Right atrium auricular region (tissue), 2 donors: ENCODE measurements around the gene GGNBP2. TPM values are rescaled to one million over a fixed set of nuclear protein-coding genes. Genes with fewer than 3 reads are reported as not detected.

ENCODE experiments used
- DNase-seq: peaks from one replicate; pipeline ENCODE4 v3.0.0-alpha.2; 2019; ENCODE audit warnings: low spot score
- H3K27ac ChIP-seq, 2 donors: fragments of 200-600 bp; sonication (generic); 1 replicate in 1 of 2; 2 replicates in 1 of 2; pipeline ENCODE4 v1.5.1; 2016 to 2019
- H3K27me3 ChIP-seq, 2 donors: fragments of 200-600 bp; sonication (generic); one replicate each; pipeline versions ENCODE4 v1.5.1 to v1.6.0; 2017 to 2019
- H3K36me3 ChIP-seq: fragments of 200-600 bp; sonication (generic); one replicate; pipeline ENCODE4 v1.5.1; 2016
- H3K4me1 ChIP-seq, 2 donors: fragments of 200-600 bp; sonication (generic); one replicate each; pipeline versions ENCODE4 v1.5.1 to v1.6.0; 2017 to 2019
- H3K4me3 ChIP-seq, 2 donors: fragments of 200-600 bp; sonication (generic); 1 replicate in 1 of 2; 2 replicates in 1 of 2; pipeline ENCODE4 v1.5.1; 2017 to 2019; ENCODE audit warnings: mild to moderate bottlenecking in 1 of 2, moderate library complexity in 1 of 2
- H3K9me3 ChIP-seq, 2 donors: fragments of 200-600 bp; sonication (generic); one replicate each; pipeline ENCODE4 v1.5.1; 2019
- CTCF ChIP-seq, 2 donors: fragments of 200-600 bp; sonication (generic); IDR thresholded peaks; one replicate each; pipeline ENCODE4 v1.5.1; 2019; ENCODE audit warnings: antibody characterized with exemption in 2 of 2
- total RNA-seq, 2 donors: library from RNA; depleted of rRNA; stranded (reverse); fragments of >200 nt; gene quantifications; one replicate each; pipeline ENCODE4 v1.1.0, GENCODE V29; 2016

Gene GGNBP2
- total RNA-seq, 2 donors from 2014 or later: 26.7 to 30.1 TPM

- Histone ChIP-seq H3K9me3 (no peaks in the 10 kb centered on the region), H3K27me3 (no peaks in the 10 kb centered on the region), H3K4me1 (peaks cover 0 to 56% of the 10 kb centered on the region in 2 donors), H3K36me3 (no peaks in the 10 kb centered on the region), H3K27ac (no peak overlapping the region), H3K4me3 (no peak overlapping the region)
- DNase-seq: no peak
- no peak for TF ChIP-seq CTCF (IDR thresholded peaks at IDR 0.05)
Observed at GRCh38 chr17:36547776-36548175, 3.1 kb downstream of the GGNBP2 start.

GRCh38 chr17:36550491-36551417, 6.0 kb downstream of the GGNBP2 start:
- DNase-seq: no peak
- Histone ChIP-seq H3K4me3 (no peak overlapping the region), H3K36me3 (peaks cover 10% of the 10 kb centered on the region), H3K27ac (no peak overlapping the region), H3K4me1 (peaks cover 0 to 66% of the 10 kb centered on the region in 2 donors), H3K9me3 (no peaks in the 10 kb centered on the region), H3K27me3 (no peaks in the 10 kb centered on the region)
- TF ChIP-seq CTCF (IDR thresholded peaks at IDR 0.05): no peak

DNA sequence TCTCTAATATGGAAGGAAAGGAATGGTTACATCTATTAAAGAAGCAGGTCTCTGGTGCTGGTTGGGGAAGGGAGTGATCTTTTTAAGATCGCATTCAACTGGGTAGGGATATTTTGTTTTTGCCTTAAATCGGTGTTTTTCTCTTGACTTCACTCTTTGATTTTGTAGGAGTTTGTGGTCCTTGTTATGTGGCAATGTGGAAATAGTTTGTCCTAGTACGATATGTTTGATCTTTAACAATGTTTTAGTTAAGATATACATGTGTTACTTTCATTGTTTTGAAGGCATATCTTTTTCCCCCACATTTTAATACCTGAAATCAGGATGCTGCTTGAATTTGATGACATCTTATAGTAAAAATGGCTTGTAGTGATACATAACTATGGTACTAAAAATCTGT, 8.7 kb downstream of the GGNBP2 start:
- Histone ChIP-seq H3K36me3 (peaks cover 34% of the 10 kb centered on the region), H3K27ac (no peak overlapping the region), H3K4me1 (peaks cover 0 to 40% of the 10 kb centered on the region in 2 donors), H3K27me3 (no peaks in the 10 kb centered on the region), H3K4me3 (no peak overlapping the region), H3K9me3 (no peaks in the 10 kb centered on the region)
- TF ChIP-seq CTCF (IDR thresholded peaks at IDR 0.05): no peak
- DNase-seq: no peak

GRCh38 chr17:36566081-36566480, 21.4 kb downstream of the GGNBP2 start:
- no peaks in the 10 kb centered on the region for H3K4me1 ChIP-seq
- TF ChIP-seq CTCF (IDR thresholded peaks at IDR 0.05): no peak
- H3K27me3 ChIP-seq: no peaks in the 10 kb centered on the region

GRCh38 chr17:36575028-36575427, 30.3 kb downstream of the GGNBP2 start:
- no peak for TF ChIP-seq CTCF (IDR thresholded peaks at IDR 0.05)
- DNase-seq: no peak
- no peaks in the 10 kb centered on the region for H3K9me3 ChIP-seq
- H3K4me1 ChIP-seq: no peaks in the 10 kb centered on the region
- H3K27ac ChIP-seq: no peak overlapping the region
- no peaks in the 10 kb centered on the region for H3K27me3 ChIP-seq
- peaks cover 48% of the 10 kb centered on the region for H3K36me3 ChIP-seq
- H3K4me3 ChIP-seq: no peak overlapping the region

More at GRCh38 chr17:36566081-36566480, 21.4 kb downstream of the GGNBP2 start:
- Histone ChIP-seq H3K9me3 (no peaks in the 10 kb centered on the region), H3K27ac (no peak overlapping the region), H3K4me3 (no peak overlapping the region), H3K36me3 (peaks cover 78% of the 10 kb centered on the region)
- no peak for DNase-seq
